GM21529 (cell line): Measurements from ENCODE around the gene NFAM1.

ENCODE experiments used
- ATAC-seq: cut with Tn5 transposase; IDR thresholded peaks from one replicate; pipeline ENCODE4 v1.9.1; 2021; ENCODE audit not compliant: unreplicated experiment

The NFAM1 gene

DNA sequence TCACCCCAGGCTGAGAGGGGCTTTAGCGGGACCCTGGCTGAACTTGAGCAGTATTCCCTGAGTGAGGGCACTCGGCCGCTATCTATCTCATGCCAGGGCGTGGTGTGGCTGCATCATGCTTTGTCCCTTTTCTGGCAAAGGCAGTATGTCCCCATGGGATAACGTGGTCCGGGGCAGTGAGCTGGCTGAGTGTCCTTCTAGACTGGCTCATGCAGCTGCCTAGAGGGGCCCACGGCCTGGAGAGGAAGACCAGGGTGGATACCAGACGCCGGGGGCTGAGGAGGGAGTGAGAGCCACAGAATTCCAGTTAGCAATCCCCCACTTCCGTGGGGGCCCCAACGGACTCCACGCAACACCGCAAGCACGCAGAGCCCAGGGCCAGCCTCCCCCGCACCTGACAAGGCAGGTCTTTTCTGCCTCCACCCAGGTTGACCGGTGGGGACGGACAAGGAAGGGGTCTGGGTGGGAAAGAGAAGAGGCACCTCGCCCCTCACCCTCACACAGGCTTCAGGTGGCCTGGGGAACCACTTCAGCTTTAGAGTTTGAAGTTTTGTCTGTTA is 15.5 kb downstream of the NFAM1 start:
- ATAC-seq: no peak

DNA sequence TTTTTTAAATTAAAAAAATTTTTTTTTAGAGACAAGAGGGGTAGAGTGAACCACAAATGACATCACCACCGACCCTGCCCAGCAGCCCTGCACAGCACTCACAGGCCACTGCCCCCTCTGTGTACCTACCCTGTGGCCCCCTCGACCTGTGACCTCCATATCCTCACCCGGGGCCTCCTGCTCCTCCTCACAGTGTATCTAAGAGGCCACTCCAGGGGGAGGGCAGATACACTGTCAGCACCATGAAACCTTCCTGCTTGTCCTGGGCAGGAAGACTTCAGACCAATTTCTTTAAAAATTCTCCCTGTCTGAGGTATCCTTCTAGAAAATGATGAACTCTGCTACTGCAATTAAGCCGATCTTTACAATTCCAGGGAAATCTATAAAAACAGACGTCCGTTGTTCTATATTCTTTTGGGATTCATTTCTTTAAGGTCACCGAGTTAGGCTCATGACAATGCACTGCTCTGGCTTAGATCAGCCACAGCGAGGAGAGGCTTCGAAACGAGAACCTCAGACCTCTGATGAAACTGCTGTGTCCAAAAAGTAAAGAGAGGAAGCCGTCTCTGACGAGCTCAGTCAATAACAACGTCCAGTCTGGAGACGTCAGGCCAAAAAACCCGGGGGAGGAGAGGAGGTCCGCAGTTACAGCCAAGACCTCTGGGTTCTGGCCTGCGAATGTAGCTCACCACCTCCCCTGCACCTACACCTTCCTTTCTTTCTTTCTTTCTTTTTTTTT is 17.5 kb downstream of the NFAM1 start:
- no peak for ATAC-seq

DNA sequence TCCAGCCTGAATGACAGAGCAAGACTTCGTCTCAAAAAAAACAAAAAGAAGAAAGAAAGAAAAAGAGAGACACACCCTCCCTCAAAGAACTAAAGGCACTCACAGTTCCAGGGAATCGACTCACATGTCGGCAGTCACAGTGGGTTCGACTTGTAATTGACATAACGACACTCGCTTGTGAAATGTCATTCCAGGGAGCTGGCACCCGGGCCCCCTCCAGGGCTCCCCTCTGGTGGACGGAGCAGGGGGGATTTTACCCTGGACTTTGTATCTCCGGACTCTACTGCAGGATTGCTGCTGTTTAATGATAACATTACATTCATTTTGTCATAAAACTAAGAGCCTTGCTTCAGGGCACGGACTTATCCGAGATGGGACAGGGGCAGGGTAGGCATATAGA is 18.2 kb downstream of the NFAM1 start:
- ATAC-seq: no peak

DNA sequence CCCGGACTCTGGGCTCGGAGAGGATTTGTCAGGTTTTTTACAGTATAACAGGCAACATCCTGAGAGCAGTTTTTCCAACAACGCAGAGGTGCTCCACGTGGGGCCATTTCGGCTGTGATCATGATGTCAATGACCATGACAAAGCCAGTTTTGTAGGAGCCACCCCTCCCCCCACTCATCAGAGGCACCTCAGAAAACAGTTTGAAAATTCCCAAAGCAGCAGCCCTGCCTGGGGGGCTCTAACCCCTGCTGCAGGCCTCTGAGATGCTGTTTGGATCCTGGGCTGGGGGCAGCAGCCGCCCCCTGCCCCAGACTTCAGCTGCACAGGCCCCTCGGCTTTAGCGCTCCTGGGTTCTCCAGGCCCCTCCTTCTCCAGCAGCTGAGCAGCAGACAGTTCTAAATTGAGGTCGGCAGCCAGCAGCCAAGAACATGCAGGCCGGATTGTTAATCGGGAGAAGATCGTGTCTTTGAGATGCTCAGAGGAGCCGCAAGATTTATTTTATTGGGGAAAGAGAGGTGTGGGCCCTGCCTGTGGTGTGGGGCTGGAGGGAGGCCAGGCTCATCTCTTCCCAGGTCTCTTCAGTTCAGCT is 19.4 kb downstream of the NFAM1 start:
- no peak for ATAC-seq

DNA sequence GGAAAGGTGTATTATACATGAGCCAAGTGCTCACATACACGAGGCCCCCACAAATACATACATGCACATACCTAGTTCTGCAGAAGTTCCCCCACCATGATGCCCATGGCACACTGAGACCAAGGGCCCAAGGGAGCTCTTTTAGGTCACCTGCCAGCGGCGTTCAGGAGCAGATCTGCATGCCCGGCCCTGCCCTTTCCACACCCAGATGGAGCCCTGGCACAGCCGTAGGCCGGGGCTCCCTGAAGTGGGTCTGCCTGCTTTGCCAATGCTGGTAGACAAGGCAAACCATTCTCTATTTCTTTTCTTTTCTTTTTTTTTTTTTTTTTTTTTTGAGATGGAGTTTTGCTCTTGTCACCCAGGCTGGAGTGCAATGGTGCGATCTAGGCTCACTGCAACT is 21.5 kb downstream of the NFAM1 start:
- ATAC-seq: no peak

DNA sequence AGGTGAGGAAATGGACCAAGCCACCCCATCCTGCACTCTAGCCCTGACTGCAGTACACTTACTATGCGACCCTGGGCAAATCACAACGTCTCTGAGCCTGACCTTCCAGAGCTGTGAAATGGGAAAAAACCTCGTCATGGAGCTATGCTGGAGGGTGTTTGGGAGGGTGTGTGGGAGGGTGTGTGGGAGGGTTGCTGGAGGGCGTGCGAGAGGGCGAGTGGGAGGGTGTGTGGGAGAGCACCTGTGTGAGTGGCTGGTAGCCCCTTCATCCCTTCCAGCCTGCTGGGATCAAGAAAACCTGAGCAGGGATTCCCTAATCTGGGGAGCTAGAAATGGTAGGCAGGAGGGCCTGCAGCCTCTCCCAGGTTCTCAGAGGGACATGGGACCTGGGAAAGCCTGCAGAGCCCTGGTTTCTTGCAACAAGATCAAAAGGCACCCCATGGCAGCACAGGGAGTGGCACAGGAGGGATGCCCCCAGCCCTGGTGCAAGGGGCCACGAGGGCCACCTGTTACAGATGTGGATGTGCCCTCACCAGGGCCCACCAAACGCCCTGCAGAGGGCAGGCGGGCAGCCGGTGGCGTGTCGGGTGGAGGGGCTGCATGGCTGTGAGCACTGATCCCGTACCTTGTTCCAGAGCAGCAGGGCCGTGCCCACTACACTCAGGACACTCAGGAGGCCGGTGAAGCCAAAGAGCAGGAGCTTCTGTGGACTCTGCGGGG is 23.2 kb downstream of the NFAM1 start:
- ATAC-seq: no peak

DNA sequence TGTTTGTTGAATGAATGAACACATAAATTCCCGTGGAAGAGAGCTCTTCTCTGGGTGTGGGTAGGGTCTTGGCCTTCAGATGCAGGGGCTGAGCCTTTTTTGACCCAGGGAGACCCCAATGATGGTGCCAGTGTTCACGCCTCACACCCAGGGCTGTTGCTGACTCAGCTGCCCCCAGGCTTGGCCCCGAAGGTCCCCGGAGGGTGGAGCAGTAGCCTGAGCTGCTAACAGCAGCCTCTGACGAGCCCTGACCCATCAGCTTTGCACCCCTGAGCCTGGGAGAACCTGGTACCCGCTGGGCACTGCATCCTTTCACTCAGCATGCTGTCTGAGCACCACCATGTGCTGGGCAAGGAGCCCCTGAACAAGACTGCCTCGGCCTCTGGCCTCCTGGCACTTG is 23.9 kb downstream of the NFAM1 start:
- no peak for ATAC-seq

DNA sequence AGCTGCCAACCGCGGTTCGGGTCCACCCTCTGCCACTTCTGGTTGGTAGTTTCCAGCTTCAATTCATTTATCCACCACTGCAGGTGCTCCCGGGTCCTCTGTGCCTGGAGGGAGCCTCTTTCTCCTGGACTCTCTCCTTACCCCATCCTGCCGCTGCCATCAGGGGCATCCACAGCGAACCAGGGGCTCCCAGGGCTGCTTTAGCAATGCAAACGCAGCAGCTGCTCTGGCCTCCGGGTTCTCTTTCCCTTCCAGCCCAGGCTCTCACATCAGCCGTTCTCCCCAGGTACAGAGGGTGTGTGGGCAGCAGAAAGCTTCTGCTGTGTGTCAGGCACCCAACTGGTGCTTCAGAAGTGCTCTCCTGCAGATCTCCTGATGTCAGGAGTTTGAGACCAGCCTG is 27.9 kb downstream of the NFAM1 start:
- ATAC-seq: no peak

DNA sequence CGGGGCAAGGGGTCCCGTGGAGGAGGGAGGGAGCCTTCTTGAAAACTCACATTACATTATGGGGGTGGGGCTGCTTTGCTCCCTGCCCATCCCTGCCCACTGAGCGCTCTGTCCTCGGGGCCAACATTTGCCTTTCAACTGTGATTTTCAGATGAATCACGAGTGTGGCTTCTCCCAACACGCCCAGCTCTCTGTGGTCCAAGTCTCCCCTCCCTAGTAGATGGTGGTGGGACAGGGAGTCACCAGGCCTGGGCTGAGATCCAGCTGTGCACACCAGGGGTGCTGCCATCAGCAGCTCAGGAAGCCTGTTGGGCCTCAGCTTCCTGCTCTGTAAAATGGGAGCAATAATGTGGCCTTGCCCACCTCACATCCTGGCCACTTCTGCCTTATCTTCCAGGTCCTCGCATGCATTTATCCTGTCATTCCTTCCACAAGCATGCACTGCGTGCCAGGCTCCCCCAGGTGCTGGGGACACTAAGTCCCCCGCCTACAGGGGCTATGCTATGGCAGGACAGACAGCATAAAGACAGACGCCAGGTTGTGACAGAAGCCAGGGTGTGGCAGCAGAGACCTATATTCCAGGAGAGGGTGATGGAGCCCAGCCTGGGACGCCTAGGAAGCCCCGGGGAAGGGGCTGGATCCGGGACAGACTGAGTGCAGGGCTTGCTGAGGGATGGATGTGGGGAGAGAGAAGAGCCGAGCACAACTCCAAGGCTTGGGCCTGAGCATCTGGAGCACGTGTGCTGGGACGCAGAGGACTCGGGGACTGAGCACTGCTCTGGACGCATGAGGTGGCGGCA is 30.5 kb downstream of the NFAM1 start:
- no peak for ATAC-seq

DNA sequence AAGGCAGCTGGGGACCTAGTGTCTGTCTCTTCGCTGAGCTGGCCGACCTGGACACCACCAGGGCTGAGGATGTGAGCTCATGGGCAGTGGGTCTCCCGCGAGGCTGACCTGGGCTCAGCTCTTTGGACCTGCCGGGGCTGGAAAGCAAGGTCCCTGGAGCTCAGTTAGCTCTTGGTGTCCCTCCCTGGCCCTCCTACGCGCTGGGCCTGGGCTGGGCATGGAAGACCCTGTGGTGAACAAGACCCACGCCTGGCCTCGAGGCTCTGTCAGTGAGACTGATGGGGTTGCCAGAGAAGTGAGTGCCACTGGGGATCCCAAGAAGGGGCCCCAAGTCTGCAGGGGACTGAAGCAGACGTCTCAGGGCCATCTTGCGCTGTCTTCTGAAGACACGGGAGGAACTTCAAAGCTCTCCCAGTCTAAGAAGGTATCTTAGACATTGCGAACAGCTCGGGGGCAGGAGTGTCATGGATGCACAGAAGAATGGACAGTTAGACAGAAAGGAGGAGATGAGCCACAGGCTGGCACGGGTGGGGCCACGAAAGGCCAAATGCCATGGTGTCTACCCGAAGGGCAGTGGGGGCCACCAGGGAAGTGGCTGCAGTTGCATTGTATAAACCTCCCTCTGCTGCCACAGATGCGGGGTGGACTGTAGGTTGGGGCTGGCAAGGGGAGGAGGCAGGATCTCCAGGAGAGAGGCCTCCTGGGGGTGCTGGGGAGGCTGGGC is 31.2 kb downstream of the NFAM1 start:
- ATAC-seq: no peak

DNA sequence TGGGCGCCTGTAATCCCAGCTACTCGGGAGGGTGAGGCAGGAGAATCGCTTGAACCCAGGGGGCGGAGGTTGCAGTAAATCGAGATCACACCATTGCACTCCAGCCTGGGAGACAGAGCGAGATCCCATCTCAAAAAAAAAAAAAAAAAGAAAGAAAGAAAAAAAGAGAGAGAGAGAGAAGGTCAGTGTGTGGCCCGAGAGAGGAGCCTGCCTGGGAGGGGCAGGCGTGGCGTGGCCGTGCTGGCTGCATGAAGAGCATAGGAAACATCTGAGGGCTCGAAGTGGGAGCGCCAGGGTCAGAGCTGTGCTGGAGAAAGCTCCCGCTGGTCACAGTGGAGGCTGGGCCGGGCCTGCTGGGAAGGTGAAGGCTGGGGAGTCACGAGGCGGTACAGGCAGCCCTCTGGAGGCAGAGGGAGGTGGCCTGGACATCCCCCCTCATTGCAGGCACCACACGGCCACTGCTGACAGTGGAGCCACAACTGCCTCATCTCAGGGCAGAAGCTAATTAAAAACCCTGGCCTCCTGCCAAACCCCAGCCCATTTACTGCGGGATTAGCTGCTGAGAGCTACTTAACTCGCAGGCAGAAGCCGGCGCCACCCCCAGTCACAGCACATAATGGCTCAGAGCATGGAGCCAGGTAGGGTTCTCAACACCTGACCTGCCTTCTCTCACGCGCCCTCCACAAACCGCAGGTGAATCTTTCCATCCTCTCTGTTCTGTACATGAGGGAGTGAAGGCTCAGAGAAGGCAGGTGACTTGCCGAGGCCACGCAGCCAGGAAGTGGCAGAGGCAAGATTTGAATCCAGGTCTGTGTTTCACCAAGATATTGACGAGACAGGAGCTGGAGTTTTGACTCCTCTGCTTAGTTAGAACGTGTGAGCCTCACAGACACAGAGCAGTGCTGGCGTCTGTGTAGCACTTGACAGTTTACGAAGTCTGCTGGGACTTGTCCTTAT is 32.6 kb downstream of the NFAM1 start:
- no peak for ATAC-seq

DNA sequence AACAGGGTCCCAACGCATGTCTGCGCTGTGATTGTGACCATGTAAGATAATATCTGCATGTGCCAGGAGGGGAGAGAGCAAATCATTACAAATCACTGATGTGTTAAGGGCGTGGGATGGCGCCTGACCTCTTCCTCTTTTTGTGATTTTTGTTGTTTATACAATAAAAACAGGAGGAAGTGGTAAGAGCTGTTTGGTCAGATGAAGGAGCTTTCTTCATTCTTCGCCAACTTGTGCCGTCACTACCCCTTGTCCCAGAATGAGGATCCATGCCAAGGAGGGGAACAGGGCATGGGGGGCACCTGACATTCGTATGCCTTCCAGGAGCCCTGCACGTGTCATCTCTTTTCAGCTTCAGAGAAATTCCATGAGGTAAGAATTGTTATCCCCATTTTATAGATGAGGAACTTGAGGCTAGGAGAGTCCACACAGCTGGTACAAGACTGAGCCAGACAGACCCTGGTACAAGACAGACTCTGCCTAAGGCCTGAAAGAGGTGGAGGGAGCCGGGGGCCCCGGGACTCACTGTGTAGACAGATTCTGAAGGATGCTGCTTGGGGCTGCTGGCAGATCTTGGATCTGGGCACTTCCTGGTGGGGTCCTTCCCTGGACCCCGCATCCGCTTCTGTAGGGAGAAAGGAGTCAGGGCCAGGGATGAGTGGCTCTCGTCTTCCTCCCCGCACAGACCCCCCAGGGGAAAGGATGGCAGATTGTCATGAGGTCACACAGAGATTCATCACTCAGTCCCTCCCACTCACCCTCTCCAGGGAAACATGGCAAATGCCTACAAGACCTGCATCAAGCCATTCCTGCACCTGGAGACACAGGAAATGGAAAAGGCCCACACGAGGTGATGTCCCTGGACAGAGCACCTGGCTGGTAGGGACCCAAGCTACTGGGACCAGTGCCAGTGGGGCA is 34.6 kb downstream of the NFAM1 start:
- ATAC-seq: peak; percentile 59

DNA sequence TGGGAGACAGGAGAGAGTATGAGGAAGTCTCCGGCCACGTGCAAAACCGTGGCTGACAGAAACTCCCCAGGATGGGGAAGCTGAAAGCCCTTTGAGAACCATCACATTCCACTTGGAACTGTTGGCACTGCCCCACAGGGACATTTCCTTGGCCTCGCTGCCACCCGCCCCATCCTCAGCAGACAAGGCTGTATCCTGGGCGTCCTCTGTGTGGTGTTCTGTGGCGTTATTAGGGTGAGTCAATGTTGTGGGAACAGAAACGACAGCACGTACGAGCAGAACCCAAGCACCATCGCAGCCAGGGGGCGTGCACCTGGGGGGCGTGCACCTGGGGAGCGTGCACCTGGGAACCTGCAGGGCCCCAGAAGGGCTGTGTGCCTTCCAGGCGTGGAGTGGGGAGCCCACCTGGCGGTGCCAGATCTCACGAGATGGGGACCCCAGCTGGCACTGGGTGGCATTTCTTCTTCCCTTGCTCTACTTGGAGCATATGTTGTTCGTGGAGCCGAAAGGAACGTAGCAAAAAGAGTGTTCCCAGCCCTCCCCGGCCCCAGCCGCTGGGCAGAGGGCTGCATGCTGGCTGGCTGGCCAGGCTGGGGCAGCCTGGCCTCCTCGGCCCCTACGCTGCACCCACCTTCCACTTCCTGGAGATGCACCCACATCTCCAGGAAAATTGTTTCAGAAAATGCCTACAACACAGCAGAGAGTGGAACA is 35.4 kb downstream of the NFAM1 start:
- ATAC-seq: peak; percentile 28

DNA sequence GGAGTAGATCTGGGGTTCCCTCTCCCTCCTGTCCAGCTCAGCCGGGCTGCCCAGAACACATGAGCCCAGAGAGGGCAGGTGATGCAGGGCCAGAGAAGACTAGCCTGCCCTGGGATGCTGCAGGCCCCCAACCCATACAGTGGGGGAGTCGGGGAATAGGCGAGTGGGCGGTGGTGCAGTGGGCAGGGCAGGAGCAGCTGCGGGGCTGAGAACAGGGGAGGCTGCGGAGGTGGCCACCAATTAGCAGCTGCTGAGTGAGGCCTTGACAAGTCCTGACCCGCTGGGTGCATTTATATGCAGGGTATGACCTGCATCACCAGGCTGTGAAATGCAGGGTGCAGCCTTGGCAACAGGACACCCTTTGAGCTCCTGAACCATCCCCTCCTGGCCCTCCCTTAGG is 43.1 kb downstream of the NFAM1 start:
- no peak for ATAC-seq

DNA sequence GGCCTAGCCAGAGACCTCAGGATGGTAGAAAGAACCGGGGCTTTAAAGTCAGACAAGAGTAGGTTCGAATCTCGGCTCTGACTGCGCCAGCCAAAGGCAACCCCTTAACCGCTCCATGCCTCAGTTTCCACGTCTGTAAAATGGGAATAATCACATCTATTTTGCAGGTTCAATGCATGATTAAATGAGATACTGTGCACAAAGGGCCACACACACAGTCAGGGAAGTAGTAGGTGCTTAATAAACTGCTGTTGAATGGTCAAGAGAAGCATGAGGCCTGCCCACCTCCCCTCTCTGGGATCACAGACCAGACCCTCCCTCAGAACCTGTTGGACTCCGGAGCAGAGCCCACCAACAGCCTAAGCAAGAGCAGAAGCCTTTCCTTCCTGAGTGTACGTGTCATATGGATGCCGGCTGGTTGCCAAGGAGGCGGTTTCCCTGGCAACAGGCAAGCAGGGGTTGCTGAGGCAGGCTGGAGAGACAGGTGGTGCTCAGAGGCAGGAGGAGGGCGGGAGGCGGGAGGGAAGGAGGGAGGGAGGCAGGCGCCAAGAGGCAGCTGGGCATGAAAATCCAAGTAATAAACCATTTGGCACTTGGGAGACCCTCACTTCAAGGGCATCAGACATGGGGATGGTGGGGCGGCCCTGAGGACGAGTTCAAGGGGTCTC is 43.9 kb downstream of the NFAM1 start:
- ATAC-seq: no peak

DNA sequence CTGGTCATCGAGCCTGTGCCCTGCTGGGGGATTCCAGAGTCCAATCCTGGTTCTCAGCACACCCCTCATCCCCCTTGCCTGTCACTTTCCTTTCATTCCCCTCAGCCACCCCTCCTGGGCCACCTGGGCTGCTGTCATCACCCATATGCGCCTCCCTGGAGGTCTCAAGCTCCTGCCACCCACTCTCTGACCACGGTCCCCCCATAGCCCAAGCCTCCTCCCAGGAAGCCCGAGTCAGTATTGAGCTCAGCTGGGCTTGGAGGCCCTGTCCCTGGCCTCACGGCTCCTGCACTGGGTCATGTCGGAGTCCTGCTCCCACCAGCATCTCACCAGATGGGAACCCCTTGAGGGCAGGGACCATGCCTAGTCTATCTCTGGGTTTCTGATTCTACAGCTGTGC is 44.6 kb downstream of the NFAM1 start:
- ATAC-seq: no peak

DNA sequence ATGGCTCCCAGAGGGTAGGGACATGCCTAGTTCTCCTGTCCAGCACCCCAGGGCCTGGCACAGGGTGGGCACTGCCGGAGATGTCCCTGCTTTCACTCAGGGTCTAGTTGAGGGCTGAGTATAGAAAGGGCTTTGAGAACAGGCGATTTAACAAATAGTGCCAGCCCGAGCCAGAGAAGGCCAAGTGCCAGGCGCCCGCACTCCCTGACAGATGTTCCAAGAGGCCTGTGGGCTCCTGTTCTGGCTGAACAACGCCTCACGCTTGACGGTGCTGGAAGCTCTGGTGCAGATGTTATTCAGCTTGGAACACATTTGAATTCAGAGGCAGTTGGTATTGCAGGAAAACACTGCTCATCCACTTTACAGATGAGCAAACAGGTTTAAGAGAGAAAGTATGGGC is 46.5 kb downstream of the NFAM1 start:
- no peak for ATAC-seq
